Measurements from ENCODE around the gene PM20D2. TPM values are rescaled to one million over a fixed set of nuclear protein-coding genes. Genes with fewer than 3 reads are reported as not detected.

PM20D2 gene
- total and polyA plus RNA-seq, 2 of the 13 experiments (the other 11 are each of a cell fraction or from before 2014, with no cell fraction given), result 13.3 to 26.3 TPM

DNA sequence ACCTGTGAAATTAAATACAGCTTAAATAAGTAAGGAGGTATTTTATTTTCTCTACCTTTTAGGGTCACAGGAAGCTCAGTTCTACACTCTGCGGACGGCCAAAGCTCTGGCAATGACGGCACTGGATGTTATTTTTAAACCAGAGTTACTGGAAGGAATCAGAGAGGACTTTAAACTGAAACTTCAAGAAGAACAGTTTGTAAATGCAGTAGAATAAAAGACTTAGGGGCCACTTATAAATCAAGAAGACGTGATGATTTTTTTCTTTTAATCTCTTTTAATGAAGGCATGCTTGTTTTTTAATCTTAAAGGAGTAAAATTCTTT, 16.2 kb downstream of the PM20D2 start:
- Histone ChIP-seq H3K4me1 (ENCODE audit: insufficient read depth, low read length) (no peaks in the 10 kb centered on the region), H3K4me2 (ENCODE audit: low read depth, low read length) (no peak overlapping the region), H3K79me2 (ENCODE audit: insufficient read depth, low read length) (no peaks in the 10 kb centered on the region), H2AFZ (ENCODE audit: low read length) (no peak overlapping the region), H4K20me1 (ENCODE audit: insufficient read depth, low read length) (no peaks in the 10 kb centered on the region; the same call in 1 of the 2 replicates), H3K4me3 (replicated peaks in 1 of 3; ENCODE audit: insufficient read depth in 1 of 3, low read depth in 2 of 3, low read length in 3 of 3) (no peak overlapping the region), H3K27ac (ENCODE audit: extremely low read length, insufficient read depth, low read length) (no peak overlapping the region), H3K27me3 (ENCODE audit: control insufficient read depth in 1 of 2, insufficient read depth in 2 of 2, low read length in 2 of 2) (no peaks in the 10 kb centered on the region), H3K9me3 (ENCODE audit: low read length) (no peaks in the 10 kb centered on the region), H3K9ac (ENCODE audit: insufficient read depth, low read depth, low read length) (no peak overlapping the region), H3K36me3 (replicated peaks in 1 of 2; ENCODE audit: control insufficient read depth in 1 of 2, insufficient read depth in 2 of 2, low read length in 2 of 2) (peaks cover 8 to 42% of the 10 kb centered on the region in 2 experiments)
- POLR2A ChIA-PET, result interaction anchor here (1.4 to 1.5 kb wide), 2 partner anchors 16 to 179 kb away, joined by 3 to 5 read pairs; partner anchors contain the start of gene PM20D2
- 98% methylated on average over 4 of the region's 4 CpGs for WGBS (ENCODE audit: low lambda C conversion rate)
- no TSS peak for BruUV-seq (replicated peaks)
- in situ Hi-C loops (cut with HindIII; ENCODE audit: extremely low pct_ligation_motif_present, low pct_unique_long_range_greater_than_20kb), result no loop called here
- CTCF ChIA-PET (ENCODE audit: low intra/inter-chr PET ratio, low total read pairs), result no interaction called here
- intact Hi-C loops (cut with micrococcal nuclease; ENCODE audit: unreplicated experiment), result no loop called here
- TF ChIP-seq SYNCRIP (IDR thresholded peaks at IDR 0.05; ENCODE audit: insufficient read depth, low read depth, low read length) (no peak), BRCA1 (CRISPR knock-in tag; IDR thresholded peaks at IDR 0.05) (no peak), TBX2 (CRISPR knock-in tag; IDR thresholded peaks at IDR 0.05; ENCODE audit: borderline replicate concordance) (no peak), PHF21A (CRISPR knock-in tag; IDR thresholded peaks at IDR 0.05) (no peak), ZNF3 (CRISPR knock-in tag; IDR thresholded peaks at IDR 0.05) (no peak), PHF8 (CRISPR knock-in tag; IDR thresholded peaks at IDR 0.05) (no peak), ZBTB46 (CRISPR knock-in tag; IDR thresholded peaks at IDR 0.05; ENCODE audit: borderline replicate concordance) (no peak), MTA1 (CRISPR knock-in tag; IDR thresholded peaks at IDR 0.05; ENCODE audit: borderline replicate concordance) (no peak), ADNP (CRISPR knock-in tag; IDR thresholded peaks at IDR 0.05) (no peak), ZNF547 (CRISPR knock-in tag; IDR thresholded peaks at IDR 0.05) (no peak)
- TF ChIP-seq, protein P1, sequence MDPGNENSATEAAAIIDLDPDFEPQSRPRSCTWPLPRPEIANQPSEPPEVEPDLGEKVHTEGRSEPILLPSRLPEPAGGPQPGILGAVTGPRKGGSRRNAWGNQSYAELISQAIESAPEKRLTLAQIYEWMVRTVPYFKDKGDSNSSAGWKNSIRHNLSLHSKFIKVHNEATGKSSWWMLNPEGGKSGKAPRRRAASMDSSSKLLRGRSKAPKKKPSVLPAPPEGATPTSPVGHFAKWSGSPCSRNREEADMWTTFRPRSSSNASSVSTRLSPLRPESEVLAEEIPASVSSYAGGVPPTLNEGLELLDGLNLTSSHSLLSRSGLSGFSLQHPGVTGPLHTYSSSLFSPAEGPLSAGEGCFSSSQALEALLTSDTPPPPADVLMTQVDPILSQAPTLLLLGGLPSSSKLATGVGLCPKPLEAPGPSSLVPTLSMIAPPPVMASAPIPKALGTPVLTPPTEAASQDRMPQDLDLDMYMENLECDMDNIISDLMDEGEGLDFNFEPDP (CRISPR knock-in tag; conservative IDR thresholded peaks at IDR 0.05), result no peak
- DNase-seq (ENCODE audit: low spot score), result no peak
- ATAC-seq, result no peak
- no peak for FAIRE-seq

Data from HepG2 (cell line).